Keratinocyte (primary cell): ENCODE measurements around the gene JAG2. TPM values are rescaled to one million over a fixed set of nuclear protein-coding genes. Genes with fewer than 3 reads are reported as not detected.

Experiments used
- DNase-seq: peaks from one replicate; pipeline ENCODE4 v3.0.0-alpha.2; 2011; ENCODE audit warnings: low read depth, missing footprints, low spot score
- FAIRE-seq: peaks from 2 replicates; lab custom pipeline; 2011; peaks lifted over from hg19 to GRCh38; lab: Jason Lieb, UNC
- H2AFZ ChIP-seq: 2 replicates; pipeline ENCODE4 v1.6.0; 2012; ENCODE audit warnings: low read length, control low read depth, inconsistent platforms; ENCODE audit not compliant: control insufficient read depth
- H3K27ac ChIP-seq: 2 replicates; pipeline ENCODE4 v1.5.1; 2011; ENCODE audit warnings: low read length; ENCODE audit not compliant: control insufficient read depth, insufficient read depth
- H3K27me3 ChIP-seq: 3 replicates; pipeline ENCODE4 v1.6.0; 2011; ENCODE audit warnings: low read length; ENCODE audit not compliant: control insufficient read depth, insufficient read depth; ENCODE audit errors: extremely low read depth
- H3K36me3 ChIP-seq, 2 experiments: 2 replicates in 1 of 2; 3 replicates in 1 of 2; pipeline ENCODE4 v1.5.1; 2011; ENCODE audit warnings: low read length in 2 of 2, mild to moderate bottlenecking in 1 of 2; ENCODE audit not compliant: control insufficient read depth in 2 of 2, insufficient read depth in 2 of 2; ENCODE audit errors: extremely low read depth in 1 of 2
- H3K4me1 ChIP-seq: 3 replicates; pipeline ENCODE4 v1.5.1; 2011; ENCODE audit warnings: low read length; ENCODE audit not compliant: control insufficient read depth, insufficient read depth; ENCODE audit errors: extremely low read depth
- H3K4me2 ChIP-seq: 3 replicates; pipeline ENCODE4 v1.6.0; 2011; ENCODE audit warnings: low read depth, low read length; ENCODE audit not compliant: control insufficient read depth, insufficient read depth; ENCODE audit errors: extremely low read depth
- H3K4me3 ChIP-seq, 3 experiments: fragments of 200-600 bp in 1 of 3; sonication (generic) in 1 of 3; 2 replicates in 2 of 3; 3 replicates in 1 of 3; pipeline ENCODE4 v1.5.1; 2011 to 2016; ENCODE audit warnings: low read length in 3 of 3, mild to moderate bottlenecking in 3 of 3, control low read depth in 2 of 3, inconsistent platforms in 1 of 3, low read depth in 1 of 3, mixed read lengths in 1 of 3, mixed run types in 1 of 3, moderate library complexity in 1 of 3; ENCODE audit not compliant: control insufficient read depth in 2 of 3, insufficient read depth in 2 of 3; ENCODE audit errors: extremely low read depth in 1 of 3
- H3K79me2 ChIP-seq: 2 replicates; pipeline ENCODE4 v1.6.0; 2012; ENCODE audit warnings: low read length; ENCODE audit not compliant: control insufficient read depth, insufficient read depth
- H3K9ac ChIP-seq: 3 replicates; pipeline ENCODE4 v1.6.0; 2011; ENCODE audit warnings: low read length; ENCODE audit not compliant: control insufficient read depth, insufficient read depth; ENCODE audit errors: extremely low read depth
- H3K9me1 ChIP-seq: 3 replicates; pipeline ENCODE4 v1.6.0; 2011; ENCODE audit warnings: low read length; ENCODE audit not compliant: control insufficient read depth, insufficient read depth; ENCODE audit errors: extremely low read depth
- H3K9me3 ChIP-seq: 2 replicates; pipeline ENCODE4 v1.5.1; 2012; ENCODE audit warnings: low read depth, low read length; ENCODE audit not compliant: control insufficient read depth
- H4K20me1 ChIP-seq: 3 replicates; pipeline ENCODE4 v1.6.0; 2011; ENCODE audit warnings: low read length; ENCODE audit not compliant: control insufficient read depth, insufficient read depth; ENCODE audit errors: extremely low read depth
- CTCF ChIP-seq, 3 experiments: IDR thresholded peaks in 1 of 3; conservative IDR thresholded peaks in 1 of 3; optimal IDR thresholded peaks in 1 of 3; 2 replicates in 2 of 3; 3 replicates in 1 of 3; pipeline versions ENCODE3 to v1.5.1; 2011; ENCODE audit warnings: low read length in 3 of 3, mild to moderate bottlenecking in 3 of 3, moderate library complexity in 2 of 3, control low read depth in 1 of 3, inconsistent platforms in 1 of 3; ENCODE audit not compliant: insufficient read depth in 2 of 3; ENCODE audit errors: extremely low read depth in 1 of 3
- EZH2 ChIP-seq: IDR thresholded peaks from one replicate; pipeline ENCODE4 v1.6.1; 2012; ENCODE audit warnings: inconsistent platforms, mild to moderate bottlenecking, low read length, moderate library complexity
- dilution Hi-C: fragments of 300-500 bp; cut with MboI; formaldehyde crosslinking; loops from one replicate; pipeline ENCODE4 v1.7.0; 2020; ENCODE audit warnings: low sequenced_read_pairs; ENCODE audit not compliant: extremely low pct_ligation_motif_present
- polyA plus RNA-seq, 5 experiments: library from polyadenylated mRNA; depleted of rRNA in 3 of 5; stranded (reverse) in 3 of 5; stranded (forward) in 1 of 5; unstranded in 1 of 5; fragments of >200 nt; gene quantifications; 1 replicate in 1 of 5; 2 replicates in 3 of 5; 3 replicates in 1 of 5; pipeline versions ENCODE4 v1.2.1 to v1.2.3, GENCODE V29; 2011 to 2012; ENCODE audit warnings: missing spikeins in 2 of 5, low read depth in 1 of 5, low replicate concordance in 1 of 5

JAG2 gene
- polyA plus RNA-seq, 1 donor (not counting 4 experiments of a cell fraction or from before 2014, with no cell fraction given) = 28.3 TPM

- H3K4me1 ChIP-seq = peaks cover 19% of the 10 kb centered on the region
- H3K9ac ChIP-seq = no peak overlapping the region
- no peaks in the 10 kb centered on the region for H3K9me1 ChIP-seq
- H3K27me3 ChIP-seq = peaks cover 38% of the 10 kb centered on the region
- H3K9me3 ChIP-seq = peaks cover 9% of the 10 kb centered on the region
- no peak overlapping the region for H3K4me3 ChIP-seq
- H3K27ac ChIP-seq = no peak overlapping the region
- peaks cover 2% of the 10 kb centered on the region for H4K20me1 ChIP-seq
- H3K4me2 ChIP-seq = no peak overlapping the region
- no peak overlapping the region for H2AFZ ChIP-seq
- dilution Hi-C loops = no loop called here
- no peaks in the 10 kb centered on the region for H3K36me3 ChIP-seq
- TF ChIP-seq EZH2 (no peak), CTCF (optimal IDR thresholded peaks at IDR 0.05 in 1 of 3, IDR thresholded peaks at IDR 0.05 in 1 of 3, conservative IDR thresholded peaks at IDR 0.05 in 1 of 3; ENCODE audit: extremely low read depth in 1 of 3, insufficient read depth in 2 of 3, low read length in 3 of 3) (no peak)
- H3K79me2 ChIP-seq = no peaks in the 10 kb centered on the region
- DNase-seq = no peak
- FAIRE-seq = no peak
Measured at GRCh38 chr14:105123064-105123665, 45.4 kb downstream of the JAG2 start.

GRCh38 chr14:105120056-105120455, 48.5 kb downstream of the JAG2 start:
- Histone ChIP-seq H2AFZ (no peak overlapping the region), H3K9ac (no peak overlapping the region), H3K4me3 (no peak overlapping the region), H4K20me1 (peaks cover 2% of the 10 kb centered on the region), H3K9me1 (no peaks in the 10 kb centered on the region), H3K4me1 (peaks cover 22% of the 10 kb centered on the region), H3K27me3 (peaks cover 17% of the 10 kb centered on the region), H3K9me3 (peaks cover 9% of the 10 kb centered on the region), H3K79me2 (no peaks in the 10 kb centered on the region), H3K27ac (no peak overlapping the region), H3K4me2 (no peak overlapping the region), H3K36me3 (no peaks in the 10 kb centered on the region)
- TF ChIP-seq EZH2 (no peak), CTCF (optimal IDR thresholded peaks at IDR 0.05 in 1 of 3, IDR thresholded peaks at IDR 0.05 in 1 of 3, conservative IDR thresholded peaks at IDR 0.05 in 1 of 3; ENCODE audit: extremely low read depth in 1 of 3, insufficient read depth in 2 of 3, low read length in 3 of 3) (no peak)
- dilution Hi-C loops = no loop called here
- FAIRE-seq (peak; percentile 84), DNase-seq (no peak)
